Measurements from ENCODE around the gene PRKCSH.

DNA sequence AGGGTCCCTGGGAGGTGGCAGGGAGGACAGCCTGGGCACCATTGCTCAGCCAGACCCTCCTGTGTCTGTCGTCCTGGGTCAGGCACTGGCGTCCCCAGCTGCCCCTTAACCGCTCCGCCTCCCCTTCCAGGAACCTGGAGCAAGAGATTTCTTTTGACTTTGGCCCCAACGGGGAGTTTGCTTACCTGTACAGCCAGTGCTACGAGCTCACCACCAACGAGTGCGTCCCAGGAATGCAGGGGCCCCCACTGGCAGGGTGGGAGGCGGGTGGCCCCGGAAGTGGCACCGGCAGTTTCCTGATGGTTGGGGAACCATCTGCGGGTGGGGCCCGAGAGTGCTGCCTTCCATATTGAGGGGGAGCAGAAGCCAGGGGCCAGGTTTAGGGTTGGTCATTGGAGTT is 13.0 kb downstream of the PRKCSH start:
- TF ChIP-seq, protein P1, sequence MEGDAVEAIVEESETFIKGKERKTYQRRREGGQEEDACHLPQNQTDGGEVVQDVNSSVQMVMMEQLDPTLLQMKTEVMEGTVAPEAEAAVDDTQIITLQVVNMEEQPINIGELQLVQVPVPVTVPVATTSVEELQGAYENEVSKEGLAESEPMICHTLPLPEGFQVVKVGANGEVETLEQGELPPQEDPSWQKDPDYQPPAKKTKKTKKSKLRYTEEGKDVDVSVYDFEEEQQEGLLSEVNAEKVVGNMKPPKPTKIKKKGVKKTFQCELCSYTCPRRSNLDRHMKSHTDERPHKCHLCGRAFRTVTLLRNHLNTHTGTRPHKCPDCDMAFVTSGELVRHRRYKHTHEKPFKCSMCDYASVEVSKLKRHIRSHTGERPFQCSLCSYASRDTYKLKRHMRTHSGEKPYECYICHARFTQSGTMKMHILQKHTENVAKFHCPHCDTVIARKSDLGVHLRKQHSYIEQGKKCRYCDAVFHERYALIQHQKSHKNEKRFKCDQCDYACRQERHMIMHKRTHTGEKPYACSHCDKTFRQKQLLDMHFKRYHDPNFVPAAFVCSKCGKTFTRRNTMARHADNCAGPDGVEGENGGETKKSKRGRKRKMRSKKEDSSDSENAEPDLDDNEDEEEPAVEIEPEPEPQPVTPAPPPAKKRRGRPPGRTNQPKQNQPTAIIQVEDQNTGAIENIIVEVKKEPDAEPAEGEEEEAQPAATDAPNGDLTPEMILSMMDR (conservative IDR thresholded peaks at IDR 0.05; ENCODE audit: low read length): no peak
- TF ChIP-seq EZH2phosphoT487 (IDR thresholded peaks at IDR 0.05; ENCODE audit: borderline replicate concordance): no peak

All from Loucy (cell line).